Tibial nerve (tissue), 4 donors: ENCODE measurements around the gene AGL.

Experiments used
- CTCF ChIP-seq, 5 experiments: fragments of 200-600 bp in 3 of 5; fragments of 450-650 bp in 2 of 5; sonication (generic) in 3 of 5; IDR thresholded peaks; one replicate each; pipeline ENCODE4 v1.5.1; 2016 to 2019; ENCODE audit warnings: antibody characterized with exemption in 5 of 5, mild to moderate bottlenecking in 3 of 5, moderate library complexity in 2 of 5
- EP300 ChIP-seq, 2 donors: sonication (generic); formaldehyde crosslinking; IDR thresholded peaks; one replicate each; pipeline ENCODE4 v1.6.1; 2017; ENCODE audit warnings: antibody characterized with exemption in 2 of 2, mild to moderate bottlenecking in 1 of 2

GRCh38 chr1:99852648-99853047 lies 2.5 kb downstream of the AGL start:
- TF ChIP-seq CTCF (IDR thresholded peaks at IDR 0.05) (no peak), EP300 (IDR thresholded peaks at IDR 0.05) (no peak)
